Measurements from ENCODE around the gene UNKL. TPM values are rescaled to one million over a fixed set of nuclear protein-coding genes. Genes with fewer than 3 reads are reported as not detected.

The UNKL gene, protein sequence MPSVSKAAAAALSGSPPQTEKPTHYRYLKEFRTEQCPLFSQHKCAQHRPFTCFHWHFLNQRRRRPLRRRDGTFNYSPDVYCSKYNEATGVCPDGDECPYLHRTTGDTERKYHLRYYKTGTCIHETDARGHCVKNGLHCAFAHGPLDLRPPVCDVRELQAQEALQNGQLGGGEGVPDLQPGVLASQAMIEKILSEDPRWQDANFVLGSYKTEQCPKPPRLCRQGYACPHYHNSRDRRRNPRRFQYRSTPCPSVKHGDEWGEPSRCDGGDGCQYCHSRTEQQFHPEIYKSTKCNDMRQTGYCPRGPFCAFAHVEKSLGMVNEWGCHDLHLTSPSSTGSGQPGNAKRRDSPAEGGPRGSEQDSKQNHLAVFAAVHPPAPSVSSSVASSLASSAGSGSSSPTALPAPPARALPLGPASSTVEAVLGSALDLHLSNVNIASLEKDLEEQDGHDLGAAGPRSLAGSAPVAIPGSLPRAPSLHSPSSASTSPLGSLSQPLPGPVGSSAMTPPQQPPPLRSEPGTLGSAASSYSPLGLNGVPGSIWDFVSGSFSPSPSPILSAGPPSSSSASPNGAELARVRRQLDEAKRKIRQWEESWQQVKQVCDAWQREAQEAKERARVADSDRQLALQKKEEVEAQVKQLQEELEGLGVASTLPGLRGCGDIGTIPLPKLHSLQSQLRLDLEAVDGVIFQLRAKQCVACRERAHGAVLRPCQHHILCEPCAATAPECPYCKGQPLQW
- 18.8 and 33.9 TPM in 2 replicates for total RNA-seq (2014; rRNA removed)
- Bru-seq, nascent RNA = percentile 45 among the genes with signal in this experiment
- percentile 49 among the genes with signal in this experiment for BruChase-seq, experiment 1, labeled RNA remaining after a 6-hour chase
- percentile 46 among the genes with signal in this experiment for BruChase-seq, experiment 2, labeled RNA remaining after a 2-hour chase
- long read RNA-seq, partial matches to known transcripts = 6 of 26 reads
- long read RNA-seq, other reads (novel, unspliced or antisense) = 17 of 26 reads

GRCh38 chr16:1414532-1415260 lies at the start of gene UNKL:
Gene UNKL, minus strand, starts transcription at chr16:1414704. Its CDS starts 13 bp downstream, at chr16:1414691.
- CTCF ChIA-PET = no interaction called here
- no peaks in the 10 kb centered on the region for H3K9me3 ChIP-seq (ENCODE audit: low read length)
- peak; percentile 41 for DNase-seq
- H3K9me2 ChIP-seq (replicated peaks; ENCODE audit: low read length) = no peaks in the 10 kb centered on the region
- TF ChIP-seq EZH2 (IDR thresholded peaks at IDR 0.05; ENCODE audit: low read length, unreplicated experiment) = no peak
- TF ChIP-seq, protein P1, sequence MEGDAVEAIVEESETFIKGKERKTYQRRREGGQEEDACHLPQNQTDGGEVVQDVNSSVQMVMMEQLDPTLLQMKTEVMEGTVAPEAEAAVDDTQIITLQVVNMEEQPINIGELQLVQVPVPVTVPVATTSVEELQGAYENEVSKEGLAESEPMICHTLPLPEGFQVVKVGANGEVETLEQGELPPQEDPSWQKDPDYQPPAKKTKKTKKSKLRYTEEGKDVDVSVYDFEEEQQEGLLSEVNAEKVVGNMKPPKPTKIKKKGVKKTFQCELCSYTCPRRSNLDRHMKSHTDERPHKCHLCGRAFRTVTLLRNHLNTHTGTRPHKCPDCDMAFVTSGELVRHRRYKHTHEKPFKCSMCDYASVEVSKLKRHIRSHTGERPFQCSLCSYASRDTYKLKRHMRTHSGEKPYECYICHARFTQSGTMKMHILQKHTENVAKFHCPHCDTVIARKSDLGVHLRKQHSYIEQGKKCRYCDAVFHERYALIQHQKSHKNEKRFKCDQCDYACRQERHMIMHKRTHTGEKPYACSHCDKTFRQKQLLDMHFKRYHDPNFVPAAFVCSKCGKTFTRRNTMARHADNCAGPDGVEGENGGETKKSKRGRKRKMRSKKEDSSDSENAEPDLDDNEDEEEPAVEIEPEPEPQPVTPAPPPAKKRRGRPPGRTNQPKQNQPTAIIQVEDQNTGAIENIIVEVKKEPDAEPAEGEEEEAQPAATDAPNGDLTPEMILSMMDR (conservative IDR thresholded peaks at IDR 0.05; ENCODE audit: low read depth, low read length) = no peak
- TF ChIP-seq EZH2phosphoT487 (IDR thresholded peaks at IDR 0.05; ENCODE audit: borderline replicate concordance, low read length) = no peak
- BruUV-seq (replicated peaks) = no TSS peak
- H3K4me3 ChIP-seq (ENCODE audit: low read length) = peak within 1 kb of the TSS; percentile 76
- H3K9ac ChIP-seq (ENCODE audit: low read length) = peak within 1 kb of the TSS; percentile 47
- H4K20me1 ChIP-seq (ENCODE audit: low read length) = no peaks in the 10 kb centered on the region
- peaks cover 9% of the 10 kb centered on the region for H3F3A ChIP-seq (ENCODE audit: low read length, unreplicated experiment)
- peak within 1 kb of the TSS; percentile 81 for H2AFZ ChIP-seq (ENCODE audit: low read length)
- peak; percentile 52 for ATAC-seq
- POLR2A ChIA-PET (ENCODE audit: unreplicated experiment) = no interaction called here
- 0 out of 2 replicates have a peak, but pooled peaks cover 5% of the 10 kb centered on the region for H3K4me1 ChIP-seq (ENCODE audit: insufficient read depth, low read length)
- no peaks in the 10 kb centered on the region for H3K27me3 ChIP-seq (ENCODE audit: low read length)
- intact Hi-C loops (cut with micrococcal nuclease) = no loop called here
- peaks cover 23% of the 10 kb centered on the region for H3K79me2 ChIP-seq (ENCODE audit: low read length)
- peak within 1 kb of the TSS; percentile 87 for H3K4me2 ChIP-seq (ENCODE audit: low read length)
- H3K36me3 ChIP-seq (ENCODE audit: low read depth, low read length) = no peaks in the 10 kb centered on the region
- no peak within 1 kb of the TSS for H3K27ac ChIP-seq (ENCODE audit: low read length)

DNA sequence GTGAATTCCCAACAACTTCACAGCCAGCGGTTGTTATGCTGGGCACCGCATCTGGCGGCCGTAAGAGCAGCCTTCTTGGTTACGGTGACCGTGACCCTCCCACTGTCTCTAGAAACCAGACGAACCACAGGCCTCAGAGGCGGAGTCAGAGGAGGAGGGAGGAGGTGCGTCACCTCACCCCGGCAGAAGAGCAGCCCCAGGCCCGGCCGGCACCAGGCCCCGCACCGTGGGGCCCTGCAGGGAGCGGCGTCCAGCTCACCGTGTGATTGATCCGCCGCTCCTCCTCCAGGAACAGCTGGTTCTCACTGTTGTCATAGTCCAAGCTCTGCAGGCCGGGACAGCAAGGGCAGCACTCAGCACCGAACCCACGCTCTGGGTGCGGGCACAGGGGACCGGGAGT lies 46.6 kb upstream of the UNKL start:
- Histone ChIP-seq H3K36me3 (ENCODE audit: low read depth, low read length) (no peaks in the 10 kb centered on the region), H3K4me2 (ENCODE audit: low read length) (no peak overlapping the region), H3K9ac (ENCODE audit: low read length) (no peak overlapping the region), H3K27ac (ENCODE audit: low read length) (no peak overlapping the region), H4K20me1 (ENCODE audit: low read length) (no peaks in the 10 kb centered on the region), H2AFZ (ENCODE audit: low read length) (no peak overlapping the region), H3K9me2 (replicated peaks; ENCODE audit: low read length) (no peaks in the 10 kb centered on the region), H3K4me3 (ENCODE audit: low read length) (no peak overlapping the region), H3K9me3 (ENCODE audit: low read length) (no peaks in the 10 kb centered on the region), H3K4me1 (ENCODE audit: insufficient read depth, low read length) (no peaks in the 10 kb centered on the region), H3F3A (ENCODE audit: low read length, unreplicated experiment) (no peaks in the 10 kb centered on the region), H3K27me3 (ENCODE audit: low read length) (no peaks in the 10 kb centered on the region), H3K79me2 (ENCODE audit: low read length) (no peaks in the 10 kb centered on the region)
- no peak for DNase-seq
- CTCF ChIA-PET = no interaction called here
- BruUV-seq (replicated peaks) = no TSS peak
- POLR2A ChIA-PET (ENCODE audit: unreplicated experiment) = no interaction called here
- ATAC-seq = no peak
- TF ChIP-seq, protein P1 (conservative IDR thresholded peaks at IDR 0.05; ENCODE audit: low read depth, low read length) = no peak
- no peak for TF ChIP-seq EZH2 (IDR thresholded peaks at IDR 0.05; ENCODE audit: low read length, unreplicated experiment)
- TF ChIP-seq EZH2phosphoT487 (IDR thresholded peaks at IDR 0.05; ENCODE audit: borderline replicate concordance, low read length) = no peak
- intact Hi-C loops (cut with micrococcal nuclease) = no loop called here
